Keratinocyte (primary cell): ENCODE results near the gene LDAF1.

ENCODE experiments used
- EZH2 ChIP-seq: IDR thresholded peaks from one replicate; pipeline ENCODE4 v1.6.1; 2012; ENCODE audit warnings: inconsistent platforms, mild to moderate bottlenecking, low read length, moderate library complexity
- TF ChIP-seq, protein P1 (sequence below), 3 experiments: IDR thresholded peaks in 1 of 3; conservative IDR thresholded peaks in 1 of 3; optimal IDR thresholded peaks in 1 of 3; 2 replicates in 2 of 3; 3 replicates in 1 of 3; pipeline versions ENCODE3 to v1.5.1; 2011; ENCODE audit warnings: low read length in 3 of 3, mild to moderate bottlenecking in 3 of 3, moderate library complexity in 2 of 3, control low read depth in 1 of 3, inconsistent platforms in 1 of 3; ENCODE audit not compliant: insufficient read depth in 2 of 3; ENCODE audit errors: extremely low read depth in 1 of 3

DNA sequence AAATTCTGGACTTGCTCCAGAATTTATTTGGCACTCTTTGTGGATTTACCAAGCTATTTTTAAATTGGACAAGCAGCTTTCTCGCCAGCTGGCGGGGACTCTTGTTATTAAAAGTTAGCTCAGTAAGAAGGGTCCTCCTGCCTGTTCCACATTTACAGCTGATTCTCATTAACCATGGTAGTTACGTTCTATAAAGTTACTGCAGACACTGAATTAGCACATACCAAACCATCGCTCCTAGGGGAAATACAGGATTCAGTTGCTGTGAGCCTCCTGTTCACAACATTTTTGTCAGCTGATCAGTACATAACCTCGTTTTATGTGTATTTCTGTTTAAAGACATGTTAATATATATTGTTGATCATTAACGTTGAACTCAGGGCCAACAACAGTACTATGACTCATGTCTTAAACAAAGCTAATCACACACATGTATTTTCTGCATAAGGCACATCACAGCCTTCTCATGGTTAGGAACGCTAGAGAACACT is 4.2 kb downstream of the LDAF1 start:
- TF ChIP-seq, protein P1, sequence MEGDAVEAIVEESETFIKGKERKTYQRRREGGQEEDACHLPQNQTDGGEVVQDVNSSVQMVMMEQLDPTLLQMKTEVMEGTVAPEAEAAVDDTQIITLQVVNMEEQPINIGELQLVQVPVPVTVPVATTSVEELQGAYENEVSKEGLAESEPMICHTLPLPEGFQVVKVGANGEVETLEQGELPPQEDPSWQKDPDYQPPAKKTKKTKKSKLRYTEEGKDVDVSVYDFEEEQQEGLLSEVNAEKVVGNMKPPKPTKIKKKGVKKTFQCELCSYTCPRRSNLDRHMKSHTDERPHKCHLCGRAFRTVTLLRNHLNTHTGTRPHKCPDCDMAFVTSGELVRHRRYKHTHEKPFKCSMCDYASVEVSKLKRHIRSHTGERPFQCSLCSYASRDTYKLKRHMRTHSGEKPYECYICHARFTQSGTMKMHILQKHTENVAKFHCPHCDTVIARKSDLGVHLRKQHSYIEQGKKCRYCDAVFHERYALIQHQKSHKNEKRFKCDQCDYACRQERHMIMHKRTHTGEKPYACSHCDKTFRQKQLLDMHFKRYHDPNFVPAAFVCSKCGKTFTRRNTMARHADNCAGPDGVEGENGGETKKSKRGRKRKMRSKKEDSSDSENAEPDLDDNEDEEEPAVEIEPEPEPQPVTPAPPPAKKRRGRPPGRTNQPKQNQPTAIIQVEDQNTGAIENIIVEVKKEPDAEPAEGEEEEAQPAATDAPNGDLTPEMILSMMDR (optimal IDR thresholded peaks at IDR 0.05 in 1 of 3, IDR thresholded peaks at IDR 0.05 in 1 of 3, conservative IDR thresholded peaks at IDR 0.05 in 1 of 3; ENCODE audit: extremely low read depth in 1 of 3, insufficient read depth in 2 of 3, low read length in 3 of 3), result no peak
- TF ChIP-seq EZH2, result no peak
